ENCODE measurements around the gene COX4I1. TPM values are rescaled to one million over a fixed set of nuclear protein-coding genes. Genes with fewer than 3 reads are reported as not detected.

The COX4I1 gene
- total and polyA plus RNA-seq, 10 of the 15 experiments (the other 5 are each of a cell fraction or from before 2014, with no cell fraction given) = 480 to 1,889 (median 872) TPM

GRCh38 chr16:85812811-85813700, 13.6 kb downstream of the COX4I1 start:
- H3K36me3 ChIP-seq (ENCODE audit: control insufficient read depth in 2 of 2, insufficient read depth in 2 of 2, low read length in 1 of 2) = no peaks in the 10 kb centered on the region
- H3K9ac ChIP-seq (ENCODE audit: control insufficient read depth, insufficient read depth, low read length) = no peak overlapping the region
- in situ Hi-C loops (cut with MboI) = loop anchor here (25.0 kb wide), 1 partner anchor 524 kb away; no protein-coding TSS in a partner anchor
- intact Hi-C loops (cut with micrococcal nuclease; ENCODE audit: unreplicated experiment) = no loop called here
- H3K27ac ChIP-seq (ENCODE audit: control insufficient read depth, insufficient read depth) = no peak overlapping the region
- TF ChIP-seq NBN (IDR thresholded peaks at IDR 0.05) = no peak
- no peak for TF ChIP-seq LARP7 (IDR thresholded peaks at IDR 0.05)
- TF ChIP-seq POLR2AphosphoS5 (IDR thresholded peaks at IDR 0.05; ENCODE audit: low read length) = no peak
- TF ChIP-seq RUNX3 (IDR thresholded peaks at IDR 0.05; ENCODE audit: low read length) = no peak
- no peak for TF ChIP-seq EED (IDR thresholded peaks at IDR 0.05; ENCODE audit: low read depth)
- no peak for TF ChIP-seq CHD1 (IDR thresholded peaks at IDR 0.05; ENCODE audit: low read depth, low read length)
- TF ChIP-seq, protein P1, sequence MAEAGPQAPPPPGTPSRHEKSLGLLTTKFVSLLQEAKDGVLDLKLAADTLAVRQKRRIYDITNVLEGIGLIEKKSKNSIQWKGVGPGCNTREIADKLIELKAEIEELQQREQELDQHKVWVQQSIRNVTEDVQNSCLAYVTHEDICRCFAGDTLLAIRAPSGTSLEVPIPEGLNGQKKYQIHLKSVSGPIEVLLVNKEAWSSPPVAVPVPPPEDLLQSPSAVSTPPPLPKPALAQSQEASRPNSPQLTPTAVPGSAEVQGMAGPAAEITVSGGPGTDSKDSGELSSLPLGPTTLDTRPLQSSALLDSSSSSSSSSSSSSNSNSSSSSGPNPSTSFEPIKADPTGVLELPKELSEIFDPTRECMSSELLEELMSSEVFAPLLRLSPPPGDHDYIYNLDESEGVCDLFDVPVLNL (IDR thresholded peaks at IDR 0.05; ENCODE audit: low read depth, low read length) = no peak
- no peak for TF ChIP-seq EP300 (IDR thresholded peaks at IDR 0.05; ENCODE audit: borderline replicate concordance in 1 of 2, control insufficient read depth in 1 of 2, low read depth in 2 of 2, low read length in 2 of 2)
- TF ChIP-seq SUZ12 (IDR thresholded peaks at IDR 0.05; ENCODE audit: unreplicated experiment) = no peak
- no peak overlapping the region for H3K4me2 ChIP-seq (ENCODE audit: control insufficient read depth, insufficient read depth)
- FAIRE-seq = no peak
- BruUV-seq (replicated peaks) = no TSS peak
- no peak for DNase-seq (ENCODE audit: low read depth, low spot score)
- ChIA-PET RAD21 (ENCODE audit: unreplicated experiment) (interaction anchor here (0.9 kb wide), 1 partner anchor 218 kb away, joined by 3 read pairs; no protein-coding TSS in a partner anchor), CTCF (interaction anchor here (1.0 to 1.3 kb wide), 4 partner anchors 8 to 203 kb away, joined by 3 to 4 read pairs (median 3); no protein-coding TSS in a partner anchor), SMC1A (ENCODE audit: uncharacterized antibody, unreplicated experiment) (interaction anchor here (0.8 to 1.6 kb wide), 2 partner anchors 8 to 10 kb away, joined by 3 to 4 read pairs; no protein-coding TSS in a partner anchor), POLR2A (interaction anchor here (0.6 kb wide), 1 partner anchor 80 kb away, joined by 3 read pairs; no protein-coding TSS in a partner anchor)
- H4K20me1 ChIP-seq (ENCODE audit: control insufficient read depth, insufficient read depth) = no peaks in the 10 kb centered on the region
- 62% methylated on average over 20 of the region's 20 CpGs for WGBS (ENCODE audit: insufficient coverage, insufficient replicate concordance, low lambda C conversion rate, missing lambda C conversion rate)
- H3K27me3 ChIP-seq (replicated peaks in 1 of 2; ENCODE audit: control insufficient read depth in 2 of 2, insufficient read depth in 2 of 2, low read length in 1 of 2) = peaks cover 0 to 3% of the 10 kb centered on the region in 2 experiments; a peak in 1 of 4 replicates
- H3K4me1 ChIP-seq (ENCODE audit: control insufficient read depth, insufficient read depth, low read length) = no peaks in the 10 kb centered on the region
- H3K4me3 ChIP-seq = no peak overlapping the region
- H3K79me2 ChIP-seq (ENCODE audit: control insufficient read depth, insufficient read depth, low read length) = no peaks in the 10 kb centered on the region
- no peak overlapping the region for H2AFZ ChIP-seq (ENCODE audit: control insufficient read depth, low read depth, low read length)
- no peaks in the 10 kb centered on the region for H3K9me3 ChIP-seq (replicated peaks; ENCODE audit: control insufficient read depth, insufficient read depth, low read length)
- no peak for ATAC-seq

Measured in GM12878 (cell line).